HL-60 (cell line): ENCODE results near the gene DOK7.

ENCODE experiments used
- DNase-seq, 2 experiments: peaks; one replicate each; pipeline ENCODE4 v3.0.0-alpha.2; 2010 to 2020; ENCODE audit warnings: low read depth in 1 of 2, low spot score in 1 of 2
- H3K27ac ChIP-seq: fragments of 250-450 bp; sonication (Bioruptor Pico); replicated peaks from 2 replicates; pipeline ENCODE4 v1.5.1; 2020; ENCODE audit warnings: mild to moderate bottlenecking, moderate library complexity
- H3K27me3 ChIP-seq: fragments of 250-450 bp; sonication (Bioruptor Pico); 2 replicates; pipeline ENCODE4 v1.5.1; 2021; ENCODE audit warnings: mild to moderate bottlenecking, moderate library complexity; ENCODE audit not compliant: insufficient read depth, poor library complexity, severe bottlenecking
- H3K4me3 ChIP-seq: replicated peaks from 2 replicates; pipeline ENCODE4 v1.5.1; 2011; ENCODE audit warnings: mild to moderate bottlenecking, control low read depth, low read length; ENCODE audit not compliant: insufficient read depth
- CTCF ChIP-seq: IDR thresholded peaks from one replicate; pipeline ENCODE4 v1.5.1; 2011; ENCODE audit warnings: low read length, control low read depth, inconsistent platforms; ENCODE audit not compliant: insufficient read depth
- GABPA ChIP-seq: IDR thresholded peaks from 2 replicates; pipeline ENCODE4 v1.6.1; 2012; ENCODE audit warnings: low read depth
- POLR2AphosphoS5 ChIP-seq: IDR thresholded peaks from 2 replicates; pipeline ENCODE4 v1.6.1; 2012; ENCODE audit warnings: low read depth
- SPI1 ChIP-seq: IDR thresholded peaks from 2 replicates; pipeline ENCODE4 v1.6.1; 2012; ENCODE audit warnings: low read depth, mild to moderate bottlenecking, borderline replicate concordance
- TF ChIP-seq, protein P1 (sequence below): IDR thresholded peaks from 2 replicates; pipeline ENCODE4 v1.6.1; 2012; ENCODE audit warnings: low read depth; ENCODE audit not compliant: insufficient replicate concordance

DOK7 gene

DNA sequence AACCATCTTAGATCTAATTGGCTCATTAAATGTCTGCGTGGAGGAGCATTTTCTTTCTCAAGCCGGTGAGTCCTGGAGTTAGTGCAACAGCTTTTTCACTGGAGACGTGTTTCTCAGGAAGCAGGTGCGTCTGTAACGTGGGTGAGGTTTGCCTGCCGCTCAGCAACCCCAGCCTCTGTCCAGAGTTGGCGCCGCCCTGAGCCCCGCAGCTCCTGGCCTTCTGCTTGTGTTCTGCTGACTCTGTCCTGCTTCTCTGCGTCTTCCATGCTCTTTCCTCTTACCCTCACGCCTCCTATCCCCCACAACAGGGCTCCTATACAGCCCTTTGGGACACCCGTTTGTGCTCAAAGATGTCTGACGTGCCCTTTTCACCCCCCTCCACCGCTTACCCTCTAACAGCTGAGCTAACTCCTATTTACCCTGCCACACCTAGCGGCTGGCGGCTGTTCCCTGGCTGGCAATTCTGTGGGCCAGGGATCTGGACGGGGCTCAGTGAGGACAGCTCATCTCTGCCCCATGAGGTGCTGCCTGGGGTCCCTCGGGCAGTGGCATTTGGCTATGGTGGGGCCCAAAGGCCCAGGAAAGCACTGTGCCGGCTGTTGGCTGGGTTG, 18.8 kb downstream of the DOK7 start:
- no peak for TF ChIP-seq SPI1
- no peak for TF ChIP-seq GABPA
- no peak for TF ChIP-seq POLR2AphosphoS5
- no peak for TF ChIP-seq CTCF
- TF ChIP-seq, protein P1, sequence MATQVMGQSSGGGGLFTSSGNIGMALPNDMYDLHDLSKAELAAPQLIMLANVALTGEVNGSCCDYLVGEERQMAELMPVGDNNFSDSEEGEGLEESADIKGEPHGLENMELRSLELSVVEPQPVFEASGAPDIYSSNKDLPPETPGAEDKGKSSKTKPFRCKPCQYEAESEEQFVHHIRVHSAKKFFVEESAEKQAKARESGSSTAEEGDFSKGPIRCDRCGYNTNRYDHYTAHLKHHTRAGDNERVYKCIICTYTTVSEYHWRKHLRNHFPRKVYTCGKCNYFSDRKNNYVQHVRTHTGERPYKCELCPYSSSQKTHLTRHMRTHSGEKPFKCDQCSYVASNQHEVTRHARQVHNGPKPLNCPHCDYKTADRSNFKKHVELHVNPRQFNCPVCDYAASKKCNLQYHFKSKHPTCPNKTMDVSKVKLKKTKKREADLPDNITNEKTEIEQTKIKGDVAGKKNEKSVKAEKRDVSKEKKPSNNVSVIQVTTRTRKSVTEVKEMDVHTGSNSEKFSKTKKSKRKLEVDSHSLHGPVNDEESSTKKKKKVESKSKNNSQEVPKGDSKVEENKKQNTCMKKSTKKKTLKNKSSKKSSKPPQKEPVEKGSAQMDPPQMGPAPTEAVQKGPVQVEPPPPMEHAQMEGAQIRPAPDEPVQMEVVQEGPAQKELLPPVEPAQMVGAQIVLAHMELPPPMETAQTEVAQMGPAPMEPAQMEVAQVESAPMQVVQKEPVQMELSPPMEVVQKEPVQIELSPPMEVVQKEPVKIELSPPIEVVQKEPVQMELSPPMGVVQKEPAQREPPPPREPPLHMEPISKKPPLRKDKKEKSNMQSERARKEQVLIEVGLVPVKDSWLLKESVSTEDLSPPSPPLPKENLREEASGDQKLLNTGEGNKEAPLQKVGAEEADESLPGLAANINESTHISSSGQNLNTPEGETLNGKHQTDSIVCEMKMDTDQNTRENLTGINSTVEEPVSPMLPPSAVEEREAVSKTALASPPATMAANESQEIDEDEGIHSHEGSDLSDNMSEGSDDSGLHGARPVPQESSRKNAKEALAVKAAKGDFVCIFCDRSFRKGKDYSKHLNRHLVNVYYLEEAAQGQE: no peak
- Histone ChIP-seq H3K4me3 (no peak overlapping the region), H3K27me3 (peaks cover 37% of the 10 kb centered on the region), H3K27ac (no peak overlapping the region)
- no peak for DNase-seq

GRCh38 chr4:3482707-3483106, 19.6 kb downstream of the DOK7 start:
- Histone ChIP-seq H3K27ac (no peak overlapping the region), H3K4me3 (no peak overlapping the region), H3K27me3 (peaks cover 37% of the 10 kb centered on the region)
- no peak for DNase-seq
- TF ChIP-seq CTCF: no peak
- no peak for TF ChIP-seq GABPA
- TF ChIP-seq, protein P1: no peak
- no peak for TF ChIP-seq SPI1
- TF ChIP-seq POLR2AphosphoS5: no peak

GRCh38 chr4:3483471-3483921, 20.4 kb downstream of the DOK7 start:
- no peak for DNase-seq
- TF ChIP-seq CTCF (no peak), GABPA (no peak), POLR2AphosphoS5 (no peak), SPI1 (no peak)
- TF ChIP-seq, protein P1: no peak
- no peak overlapping the region for H3K4me3 ChIP-seq
- H3K27me3 ChIP-seq: peaks cover 37% of the 10 kb centered on the region
- no peak overlapping the region for H3K27ac ChIP-seq
